Measurements from ENCODE around the gene RPTOR.

Gene RPTOR

GRCh38 chr17:80768389-80768788 is 223.8 kb downstream of the RPTOR start:
- no peak overlapping the region for H3K4me3 ChIP-seq (ENCODE audit: low read depth, low read length)
- TF ChIP-seq, protein P1, sequence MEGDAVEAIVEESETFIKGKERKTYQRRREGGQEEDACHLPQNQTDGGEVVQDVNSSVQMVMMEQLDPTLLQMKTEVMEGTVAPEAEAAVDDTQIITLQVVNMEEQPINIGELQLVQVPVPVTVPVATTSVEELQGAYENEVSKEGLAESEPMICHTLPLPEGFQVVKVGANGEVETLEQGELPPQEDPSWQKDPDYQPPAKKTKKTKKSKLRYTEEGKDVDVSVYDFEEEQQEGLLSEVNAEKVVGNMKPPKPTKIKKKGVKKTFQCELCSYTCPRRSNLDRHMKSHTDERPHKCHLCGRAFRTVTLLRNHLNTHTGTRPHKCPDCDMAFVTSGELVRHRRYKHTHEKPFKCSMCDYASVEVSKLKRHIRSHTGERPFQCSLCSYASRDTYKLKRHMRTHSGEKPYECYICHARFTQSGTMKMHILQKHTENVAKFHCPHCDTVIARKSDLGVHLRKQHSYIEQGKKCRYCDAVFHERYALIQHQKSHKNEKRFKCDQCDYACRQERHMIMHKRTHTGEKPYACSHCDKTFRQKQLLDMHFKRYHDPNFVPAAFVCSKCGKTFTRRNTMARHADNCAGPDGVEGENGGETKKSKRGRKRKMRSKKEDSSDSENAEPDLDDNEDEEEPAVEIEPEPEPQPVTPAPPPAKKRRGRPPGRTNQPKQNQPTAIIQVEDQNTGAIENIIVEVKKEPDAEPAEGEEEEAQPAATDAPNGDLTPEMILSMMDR (IDR thresholded peaks at IDR 0.05; ENCODE audit: low read depth, low read length, missing control alignments): no peak
- DNase-seq (ENCODE audit: low read depth): no peak

GRCh38 chr17:80768936-80769335 is 224.3 kb downstream of the RPTOR start:
- no peak overlapping the region for H3K4me3 ChIP-seq (ENCODE audit: low read depth, low read length)
- DNase-seq (ENCODE audit: low read depth): no peak
- TF ChIP-seq, protein P1 (IDR thresholded peaks at IDR 0.05; ENCODE audit: low read depth, low read length, missing control alignments): no peak

GRCh38 chr17:80769516-80769915 is 224.9 kb downstream of the RPTOR start:
- TF ChIP-seq, protein P1 (IDR thresholded peaks at IDR 0.05; ENCODE audit: low read depth, low read length, missing control alignments): no peak

GRCh38 chr17:80769936-80770625 is 225.4 kb downstream of the RPTOR start:
- DNase-seq (ENCODE audit: low read depth): no peak
- no peak overlapping the region for H3K4me3 ChIP-seq (ENCODE audit: low read depth, low read length)
- TF ChIP-seq, protein P1 (IDR thresholded peaks at IDR 0.05; ENCODE audit: low read depth, low read length, missing control alignments): no peak

More at GRCh38 chr17:80769516-80769915, 224.9 kb downstream of the RPTOR start:
- H3K4me3 ChIP-seq (ENCODE audit: low read depth, low read length): no peak overlapping the region
- DNase-seq (ENCODE audit: low read depth): no peak

DNA sequence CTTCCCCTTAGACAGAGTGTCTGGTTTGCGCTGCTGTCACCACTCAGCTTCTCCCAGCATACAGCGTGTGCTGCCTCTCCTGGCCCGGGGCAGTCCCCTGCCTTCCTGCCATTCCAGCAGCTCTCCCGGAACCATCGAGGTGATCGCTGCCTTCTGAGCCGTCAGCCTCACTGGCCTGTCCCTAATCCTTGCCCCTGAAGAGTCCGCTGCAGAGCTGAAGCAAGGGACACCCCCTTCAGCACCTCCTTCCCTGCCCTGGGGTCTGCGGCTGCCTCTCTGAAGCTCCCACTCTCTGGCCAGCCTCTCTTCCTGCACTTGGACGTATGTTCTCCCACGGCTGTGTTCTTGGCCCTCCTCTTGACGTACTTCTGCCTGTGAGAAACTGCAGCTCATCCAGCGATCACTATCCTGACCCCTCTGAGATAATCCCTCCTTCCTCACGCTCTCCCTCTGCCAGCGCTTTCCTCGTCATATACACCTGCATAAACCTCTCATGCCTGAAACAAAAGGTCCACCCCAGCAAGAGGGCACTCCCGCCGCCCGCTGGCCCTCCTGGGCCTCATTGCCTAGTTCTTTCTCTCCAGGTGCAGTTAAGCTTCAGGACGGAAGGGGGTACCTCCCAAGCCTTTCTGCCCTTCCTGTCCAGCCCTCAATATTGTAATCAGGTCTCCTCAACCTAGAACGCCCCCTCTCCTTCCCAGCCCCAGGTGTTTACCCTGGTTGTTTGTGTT is 226.4 kb downstream of the RPTOR start:
- TF ChIP-seq, protein P1 (IDR thresholded peaks at IDR 0.05; ENCODE audit: low read depth, low read length, missing control alignments): no peak
- no peak for DNase-seq (ENCODE audit: low read depth)
- no peak overlapping the region for H3K4me3 ChIP-seq (ENCODE audit: low read depth, low read length)

DNA sequence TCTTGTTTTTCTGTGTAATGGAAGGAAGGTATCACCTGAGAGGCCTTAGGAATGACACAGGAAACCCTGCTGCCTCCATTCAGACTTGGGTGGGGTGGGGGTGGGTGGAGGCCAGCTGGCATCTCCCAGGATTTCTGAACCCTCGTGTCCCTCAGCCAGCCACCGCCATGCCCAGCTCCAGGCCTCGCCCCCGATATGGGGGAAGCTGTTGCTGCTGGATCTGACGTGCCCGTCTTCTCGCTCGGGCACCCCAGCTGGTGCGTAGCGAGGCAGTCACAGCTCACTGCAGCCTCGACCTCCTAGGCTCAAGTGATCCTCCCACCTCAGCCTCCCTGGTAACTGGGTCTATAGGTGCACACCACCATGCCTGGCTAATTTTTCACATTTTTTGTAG is 227.0 kb downstream of the RPTOR start:
- no peak for DNase-seq (ENCODE audit: low read depth)
- TF ChIP-seq, protein P1 (IDR thresholded peaks at IDR 0.05; ENCODE audit: low read depth, low read length, missing control alignments): no peak
- no peak overlapping the region for H3K4me3 ChIP-seq (ENCODE audit: low read depth, low read length)

All from GM12864 (cell line).